GM18867 (cell line): ENCODE results near the gene FARP1.

Experiments used
- ATAC-seq: cut with Tn5 transposase; IDR thresholded peaks from one replicate; pipeline ENCODE4 v1.9.1; 2021; ENCODE audit warnings: mild to moderate bottlenecking, moderate library complexity; ENCODE audit not compliant: unreplicated experiment

FARP1 gene

GRCh38 chr13:98476106-98476505 lies 333.2 kb downstream of the FARP1 start:
- ATAC-seq = peak; percentile 25

- ATAC-seq = peak; percentile 90
These were observed 333.7 kb downstream of the FARP1 start for GRCh38 chr13:98476538-98476966.

GRCh38 chr13:98478189-98479129 lies 335.6 kb downstream of the FARP1 start:
- ATAC-seq = no peak

GRCh38 chr13:98479496-98480003 lies 336.7 kb downstream of the FARP1 start:
- no peak for ATAC-seq

- ATAC-seq = peak; percentile 50
These were observed 338.3 kb downstream of the FARP1 start for GRCh38 chr13:98480915-98481877.

- ATAC-seq = no peak
These were observed 339.9 kb downstream of the FARP1 start for GRCh38 chr13:98482476-98483444.

GRCh38 chr13:98483601-98484288 lies 340.9 kb downstream of the FARP1 start:
- no peak for ATAC-seq

- ATAC-seq = no peak
These were observed 341.7 kb downstream of the FARP1 start for GRCh38 chr13:98484289-98485219.

- ATAC-seq = no peak
These were observed 342.7 kb downstream of the FARP1 start for GRCh38 chr13:98485561-98485960.

- no peak for ATAC-seq
These were observed 343.5 kb downstream of the FARP1 start for GRCh38 chr13:98486412-98486811.

GRCh38 chr13:98487016-98487415 lies 344.1 kb downstream of the FARP1 start:
- ATAC-seq = no peak

GRCh38 chr13:98487522-98487921 lies 344.6 kb downstream of the FARP1 start:
- ATAC-seq = no peak

- ATAC-seq = peak; percentile 66
These were observed 345.8 kb downstream of the FARP1 start for GRCh38 chr13:98488736-98489135.

GRCh38 chr13:98489446-98490194 lies 346.7 kb downstream of the FARP1 start:
- no peak for ATAC-seq

- no peak for ATAC-seq
These were observed 347.4 kb downstream of the FARP1 start for GRCh38 chr13:98490195-98490836.

GRCh38 chr13:98490866-98491265 lies 348.0 kb downstream of the FARP1 start:
- ATAC-seq = no peak
